Measurements from ENCODE around the gene GLRA1.
"Not testable (repeated sequence)": the region's sequence is repeated elsewhere in the genome, so short reads cannot be mapped to it uniquely, and the experiment has no call there.

The GLRA1 gene

GRCh38 chr5:151912360-151912759 is 12.3 kb downstream of the GLRA1 start:
- DNase-seq, result no peak

GRCh38 chr5:151911011-151911410 is 13.6 kb downstream of the GLRA1 start:
- no peak for DNase-seq

- no peak for DNase-seq
These were observed 15.0 kb downstream of the GLRA1 start for GRCh38 chr5:151909628-151910027.

GRCh38 chr5:151906246-151906645 is 18.4 kb downstream of the GLRA1 start:
- DNase-seq, result no peak

DNA sequence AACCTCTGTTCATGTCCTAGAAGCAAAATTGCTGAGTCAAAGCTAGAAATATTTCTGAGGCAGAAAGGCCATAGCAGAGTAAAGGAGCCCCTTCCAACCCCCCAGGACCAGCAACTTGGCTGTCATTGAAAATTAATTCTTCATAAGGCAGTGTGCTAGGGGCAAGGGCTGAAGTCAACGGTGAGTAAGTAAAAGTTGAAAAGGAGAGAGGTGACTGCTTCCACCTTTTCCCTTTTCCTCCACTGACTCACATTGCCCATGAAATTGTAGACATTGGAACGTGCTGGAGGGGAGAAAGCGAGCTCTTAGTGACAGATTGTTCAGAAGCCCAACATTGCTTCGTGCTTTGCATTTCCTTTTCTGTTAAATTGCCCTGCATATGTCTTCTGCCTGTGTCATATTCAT is 19.1 kb downstream of the GLRA1 start:
- DNase-seq, result no peak

- no peak for DNase-seq
These were observed 19.7 kb downstream of the GLRA1 start for GRCh38 chr5:151904909-151905308.

DNA sequence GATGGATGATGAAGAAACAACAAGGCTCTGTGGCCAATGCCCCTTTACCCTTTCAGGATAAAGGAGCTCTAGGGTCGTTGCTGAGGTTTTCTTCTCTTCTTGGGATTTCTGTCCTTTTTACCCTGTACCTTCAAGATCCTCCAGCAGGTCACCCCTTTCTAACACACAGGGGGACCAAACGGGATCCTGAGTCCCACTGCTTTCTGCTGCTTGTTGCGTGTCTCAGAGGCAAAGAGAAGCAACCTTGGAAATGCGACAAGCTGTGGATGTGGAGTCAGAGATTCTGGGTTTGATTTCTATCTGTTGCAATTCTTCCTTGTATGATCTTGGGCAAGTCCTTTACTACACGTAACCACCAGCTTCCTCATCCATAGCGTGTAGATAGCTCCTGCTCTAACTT is 20.5 kb downstream of the GLRA1 start:
- DNase-seq, result no peak

- no peak for DNase-seq
These were observed 21.4 kb downstream of the GLRA1 start for GRCh38 chr5:151903243-151903653.

DNA sequence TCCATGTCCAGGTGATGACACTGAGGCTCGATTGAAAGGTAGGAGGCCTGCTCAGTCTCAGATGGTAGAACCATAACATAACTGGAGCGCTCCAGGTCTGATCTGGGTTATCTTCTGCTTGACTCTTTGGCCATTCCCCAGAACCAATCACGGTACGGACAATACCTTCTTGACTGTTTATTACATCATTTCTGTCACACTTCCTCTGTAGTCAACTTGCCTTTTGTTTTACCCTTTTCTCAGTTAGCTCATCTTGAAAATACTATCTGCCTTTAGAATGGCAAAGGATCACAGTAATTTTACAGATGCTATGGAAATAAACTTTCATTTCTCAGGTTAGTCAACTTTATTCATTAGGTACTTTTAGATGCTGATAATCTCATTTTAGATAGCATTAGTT is 22.4 kb downstream of the GLRA1 start:
- DNase-seq, result no peak

GRCh38 chr5:151901611-151902010 is 23.0 kb downstream of the GLRA1 start:
- no peak for DNase-seq

- no peak for DNase-seq
These were observed 23.8 kb downstream of the GLRA1 start for GRCh38 chr5:151900891-151901290.

DNA sequence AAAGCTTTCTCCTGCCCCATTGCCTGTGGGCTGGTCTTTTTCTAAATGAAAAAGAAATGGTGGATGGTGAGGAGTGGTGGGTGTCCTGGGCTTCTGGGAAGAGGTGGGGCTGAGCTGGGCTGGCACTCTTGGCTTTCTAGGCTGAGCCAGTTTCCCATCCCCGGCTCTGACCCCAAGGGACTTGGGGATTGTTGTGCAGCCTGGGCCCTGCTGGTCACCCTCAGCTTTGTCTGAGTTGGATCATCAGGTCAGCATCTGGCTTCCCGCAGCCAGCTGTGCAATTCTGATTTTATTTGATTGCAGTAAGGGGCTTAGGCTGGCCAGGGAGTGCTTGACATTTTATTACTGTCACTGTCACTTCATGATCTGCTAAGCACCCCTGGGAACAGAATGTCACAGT is 25.3 kb downstream of the GLRA1 start:
- DNase-seq, result no peak

DNA sequence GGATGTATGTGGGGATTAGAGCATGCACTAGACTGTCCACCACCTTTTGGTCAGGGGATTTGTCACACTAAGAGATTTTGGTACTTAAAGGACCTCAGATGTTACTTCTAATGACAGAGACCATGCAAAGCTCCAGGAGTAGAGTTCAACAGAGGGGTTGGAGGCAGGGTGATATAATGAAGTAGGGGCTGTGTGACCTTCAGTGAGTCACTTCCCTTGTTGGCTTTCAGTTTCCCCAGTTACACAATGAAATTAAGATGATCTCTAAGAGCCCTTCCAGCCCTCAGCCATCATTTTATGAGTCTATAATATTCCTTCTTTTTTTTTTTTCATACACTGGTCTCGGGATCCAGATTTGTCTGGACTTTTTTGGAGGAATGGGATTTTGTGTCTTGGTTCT is 26.8 kb downstream of the GLRA1 start:
- DNase-seq, result no peak

GRCh38 chr5:151897020-151897552 is 27.6 kb downstream of the GLRA1 start:
- DNase-seq, result no peak

GRCh38 chr5:151896031-151896691 is 28.5 kb downstream of the GLRA1 start:
- DNase-seq, result no peak

DNA sequence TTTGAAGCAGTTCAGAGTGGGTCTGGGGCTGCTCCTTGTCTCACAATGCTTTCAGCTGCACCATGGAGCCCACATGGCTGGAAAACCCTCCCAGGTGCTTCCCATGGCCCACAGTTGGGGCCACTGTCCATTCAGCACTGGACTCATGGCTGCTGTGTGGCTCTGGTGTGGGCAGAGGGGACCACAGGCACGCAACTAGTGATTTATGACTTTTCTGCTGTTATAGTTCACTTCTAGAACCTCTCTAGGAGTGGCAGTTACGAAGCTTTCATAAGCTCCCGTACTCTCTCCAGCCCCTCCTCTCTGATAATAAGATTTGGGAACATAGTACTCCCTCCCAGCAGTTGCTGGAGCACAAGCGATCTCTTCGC is 29.0 kb downstream of the GLRA1 start:
- DNase-seq, result no peak

DNA sequence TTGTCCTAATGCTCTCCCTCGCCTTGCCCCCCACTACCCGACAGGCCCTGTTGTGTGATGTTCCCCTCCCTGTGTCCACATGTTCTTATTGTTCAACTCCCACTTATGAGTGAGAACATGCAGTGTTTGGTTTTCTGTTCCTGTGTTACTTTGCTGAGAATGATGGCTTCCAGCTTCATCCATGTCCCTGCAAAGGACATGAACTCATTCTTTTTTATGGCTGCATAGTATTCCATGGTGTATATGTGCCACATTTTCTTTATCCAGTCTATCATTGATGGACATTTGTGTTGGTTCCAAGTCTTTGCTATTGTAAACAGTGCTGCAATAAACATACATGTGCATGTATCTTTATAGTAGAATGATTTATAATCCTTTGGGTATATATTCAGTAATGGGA is 31.2 kb downstream of the GLRA1 start:
- DNase-seq, result not testable (repeated sequence)

DNA sequence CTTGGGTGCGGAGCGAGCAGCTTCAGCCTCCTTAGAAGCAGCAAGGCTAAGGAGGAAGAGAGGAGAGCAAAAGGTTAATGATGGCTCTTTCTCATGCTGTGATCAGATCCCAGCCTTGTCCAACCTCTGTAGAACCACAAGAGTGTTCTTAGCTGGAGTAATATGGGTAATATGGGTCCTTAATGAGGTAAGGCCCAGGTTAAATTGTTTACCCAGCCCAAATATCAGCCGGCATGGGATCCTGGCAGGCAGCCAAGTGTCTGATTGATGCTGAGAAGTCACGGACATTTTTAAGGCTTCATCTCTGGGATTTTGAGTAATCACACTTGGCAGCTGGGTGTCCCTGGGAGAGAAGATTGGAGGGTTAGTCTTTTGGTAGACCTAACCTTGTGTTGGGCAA is 32.3 kb downstream of the GLRA1 start:
- peak; percentile 86 for DNase-seq

GRCh38 chr5:151890299-151890698 is 34.4 kb downstream of the GLRA1 start:
- DNase-seq, result no peak

DNA sequence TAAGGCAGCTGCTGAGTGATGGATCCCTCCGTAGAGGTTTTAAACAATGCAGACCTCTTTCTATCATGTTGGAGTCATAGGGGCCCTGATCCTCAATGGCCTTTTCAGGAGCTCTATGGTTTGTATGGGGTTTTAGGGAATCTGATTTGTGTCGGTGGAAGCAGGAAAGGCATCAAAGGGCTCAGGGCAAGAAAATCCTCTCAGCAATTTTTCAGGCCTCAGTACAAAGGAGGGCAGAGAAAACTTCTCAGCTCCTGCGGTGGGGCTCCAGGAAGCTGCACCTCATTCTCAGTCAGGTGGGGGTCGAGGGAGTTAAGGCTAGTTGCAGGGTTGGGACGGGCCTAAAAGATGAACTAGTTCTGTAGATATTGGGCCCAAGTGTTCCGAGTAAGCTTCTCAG is 35.0 kb downstream of the GLRA1 start:
- DNase-seq, result no peak

GRCh38 chr5:151886546-151887275 is 37.9 kb downstream of the GLRA1 start:
- DNase-seq, result no peak

DNA sequence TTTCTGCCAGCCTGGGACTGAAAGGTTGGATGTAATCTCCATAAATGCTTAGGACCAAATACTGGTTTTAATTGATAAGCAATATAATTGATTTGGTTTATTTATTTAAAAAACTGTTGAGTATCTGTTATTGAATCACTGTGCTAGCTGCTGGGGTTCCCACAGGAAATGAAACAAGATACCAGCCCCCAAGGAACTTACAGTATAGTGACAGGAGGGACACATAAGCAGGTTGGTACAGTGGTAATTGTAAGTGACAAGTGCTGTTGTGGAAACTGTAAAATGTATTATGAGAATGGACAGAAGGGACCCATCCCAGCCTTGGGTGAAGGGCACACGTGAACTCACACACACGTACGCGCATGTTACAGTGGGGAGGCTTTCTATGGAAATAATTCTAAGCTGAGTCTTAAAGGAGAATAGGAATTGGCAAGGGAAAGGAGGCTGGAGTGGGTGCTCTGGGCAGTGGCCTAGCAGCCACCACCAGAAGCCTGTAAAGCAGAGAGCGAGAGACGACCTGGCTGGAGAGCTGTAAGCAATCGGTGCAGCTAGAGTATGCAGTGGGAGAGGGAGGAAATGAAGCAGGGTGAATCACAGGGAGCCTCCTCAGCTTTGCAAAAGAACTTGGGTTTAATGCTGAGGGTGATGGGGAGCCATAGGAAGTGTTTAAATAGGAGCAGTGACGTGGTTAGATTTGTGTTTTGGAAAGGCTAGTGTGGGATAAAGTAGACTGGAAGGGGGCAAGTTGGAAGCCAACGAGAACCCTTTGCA is 39.3 kb downstream of the GLRA1 start:
- no peak for DNase-seq

DNA sequence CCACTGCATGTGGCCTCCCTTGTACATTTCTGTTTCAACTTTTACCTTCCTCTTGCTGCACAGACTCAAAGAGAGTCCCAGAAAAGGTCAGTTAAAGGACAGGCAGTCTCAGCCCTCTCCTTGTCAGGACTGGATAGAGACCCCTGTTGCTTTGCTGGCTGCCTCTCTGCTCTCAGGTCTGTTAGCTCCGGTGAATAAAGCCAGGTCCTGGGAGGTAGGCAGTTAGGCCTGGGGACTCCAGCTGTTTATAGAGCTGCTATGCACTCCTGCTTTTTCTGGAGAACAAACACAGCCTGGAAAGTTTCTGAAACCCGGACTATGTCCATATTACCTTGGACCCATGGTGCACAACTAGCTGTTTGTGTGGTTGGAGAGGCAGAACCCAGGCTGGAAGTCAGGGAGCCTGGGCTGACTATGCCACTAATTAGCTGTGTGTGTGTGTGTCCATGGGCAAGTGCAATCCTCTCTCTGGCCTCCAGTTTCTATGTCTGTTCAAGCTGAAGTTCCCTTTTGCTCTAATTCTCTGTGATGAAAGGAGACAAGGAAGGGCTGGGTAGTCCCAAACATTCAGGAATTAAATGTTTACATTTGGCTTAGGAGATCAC is 42.9 kb downstream of the GLRA1 start:
- DNase-seq, result no peak
